GM12873 (cell line): Measurements from ENCODE around the gene ODAD4.

Experiments used
- TF ChIP-seq, protein P1 (sequence below): IDR thresholded peaks from 2 replicates; pipeline ENCODE4 v1.5.1; 2012; ENCODE audit warnings: low read depth, mild to moderate bottlenecking, moderate library complexity, low read length, control low read depth; ENCODE audit not compliant: insufficient read depth; ENCODE audit errors: missing control alignments

ODAD4 gene, protein sequence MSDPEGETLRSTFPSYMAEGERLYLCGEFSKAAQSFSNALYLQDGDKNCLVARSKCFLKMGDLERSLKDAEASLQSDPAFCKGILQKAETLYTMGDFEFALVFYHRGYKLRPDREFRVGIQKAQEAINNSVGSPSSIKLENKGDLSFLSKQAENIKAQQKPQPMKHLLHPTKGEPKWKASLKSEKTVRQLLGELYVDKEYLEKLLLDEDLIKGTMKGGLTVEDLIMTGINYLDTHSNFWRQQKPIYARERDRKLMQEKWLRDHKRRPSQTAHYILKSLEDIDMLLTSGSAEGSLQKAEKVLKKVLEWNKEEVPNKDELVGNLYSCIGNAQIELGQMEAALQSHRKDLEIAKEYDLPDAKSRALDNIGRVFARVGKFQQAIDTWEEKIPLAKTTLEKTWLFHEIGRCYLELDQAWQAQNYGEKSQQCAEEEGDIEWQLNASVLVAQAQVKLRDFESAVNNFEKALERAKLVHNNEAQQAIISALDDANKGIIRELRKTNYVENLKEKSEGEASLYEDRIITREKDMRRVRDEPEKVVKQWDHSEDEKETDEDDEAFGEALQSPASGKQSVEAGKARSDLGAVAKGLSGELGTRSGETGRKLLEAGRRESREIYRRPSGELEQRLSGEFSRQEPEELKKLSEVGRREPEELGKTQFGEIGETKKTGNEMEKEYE

DNA sequence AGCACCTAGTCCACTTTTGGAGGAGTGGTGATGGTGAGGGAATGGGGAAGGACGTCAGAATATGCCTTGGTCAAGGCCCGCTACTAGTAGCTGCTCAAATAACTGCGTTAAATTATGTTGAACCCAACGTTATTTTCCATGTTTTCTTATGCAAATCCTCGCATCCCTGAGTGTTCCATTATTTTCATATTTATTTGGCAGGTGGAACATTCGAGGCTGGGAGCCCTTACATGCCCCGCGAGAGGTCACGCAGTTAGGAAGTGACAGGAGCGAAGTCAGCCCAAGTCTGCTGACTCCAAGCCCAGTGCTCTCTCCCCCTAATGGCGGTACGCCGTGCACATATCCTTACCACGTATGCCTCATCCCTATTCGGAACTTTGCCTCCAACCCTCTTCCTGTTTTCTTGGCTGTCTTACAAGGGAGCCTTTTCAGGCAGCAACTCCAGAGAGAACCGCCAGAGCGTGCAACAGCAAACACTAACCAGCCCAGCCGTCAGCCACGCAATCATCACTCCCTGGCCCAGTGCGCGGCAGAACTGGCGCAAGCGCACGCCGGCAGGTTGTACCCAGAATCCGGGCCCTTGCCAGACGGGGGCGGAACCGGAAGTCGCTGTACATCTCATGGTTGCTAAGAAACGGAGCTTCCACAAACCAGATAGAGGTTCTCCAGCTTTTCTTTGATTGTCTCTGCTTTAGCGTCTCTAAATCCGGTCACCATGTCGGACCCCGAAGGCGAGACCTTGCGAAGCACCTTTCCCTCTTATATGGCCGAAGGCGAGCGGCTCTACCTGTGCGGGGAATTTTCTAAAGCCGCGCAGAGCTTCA lies at the start of gene ODAD4:
TSS of gene ODAD4 (plus strand) at position 609 of the 824 bp plus-strand sequence. CDS start at position 716, 107 bp downstream.
- TF ChIP-seq, protein P1, sequence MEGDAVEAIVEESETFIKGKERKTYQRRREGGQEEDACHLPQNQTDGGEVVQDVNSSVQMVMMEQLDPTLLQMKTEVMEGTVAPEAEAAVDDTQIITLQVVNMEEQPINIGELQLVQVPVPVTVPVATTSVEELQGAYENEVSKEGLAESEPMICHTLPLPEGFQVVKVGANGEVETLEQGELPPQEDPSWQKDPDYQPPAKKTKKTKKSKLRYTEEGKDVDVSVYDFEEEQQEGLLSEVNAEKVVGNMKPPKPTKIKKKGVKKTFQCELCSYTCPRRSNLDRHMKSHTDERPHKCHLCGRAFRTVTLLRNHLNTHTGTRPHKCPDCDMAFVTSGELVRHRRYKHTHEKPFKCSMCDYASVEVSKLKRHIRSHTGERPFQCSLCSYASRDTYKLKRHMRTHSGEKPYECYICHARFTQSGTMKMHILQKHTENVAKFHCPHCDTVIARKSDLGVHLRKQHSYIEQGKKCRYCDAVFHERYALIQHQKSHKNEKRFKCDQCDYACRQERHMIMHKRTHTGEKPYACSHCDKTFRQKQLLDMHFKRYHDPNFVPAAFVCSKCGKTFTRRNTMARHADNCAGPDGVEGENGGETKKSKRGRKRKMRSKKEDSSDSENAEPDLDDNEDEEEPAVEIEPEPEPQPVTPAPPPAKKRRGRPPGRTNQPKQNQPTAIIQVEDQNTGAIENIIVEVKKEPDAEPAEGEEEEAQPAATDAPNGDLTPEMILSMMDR = peak; percentile 37

DNA sequence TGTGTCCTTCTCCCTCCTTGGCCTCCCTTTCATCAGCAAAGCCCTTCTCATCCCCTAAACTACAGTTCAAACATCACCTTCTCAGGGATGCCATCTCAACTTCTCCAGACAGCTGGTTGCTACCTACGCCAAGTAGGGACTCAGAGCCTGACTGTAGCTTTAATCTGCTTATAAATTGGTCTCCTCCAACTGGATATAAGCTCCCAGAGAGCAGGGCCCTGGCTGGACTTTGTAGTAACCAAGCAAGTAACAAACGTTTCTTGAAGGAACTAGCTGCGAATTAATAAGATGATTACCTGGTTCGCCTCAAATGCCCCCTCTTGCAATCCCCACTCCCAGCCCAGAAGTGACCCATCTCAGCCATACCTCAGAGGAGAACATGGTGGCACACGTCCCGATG lies 47.7 kb upstream of the ODAD4 start:
- TF ChIP-seq, protein P1 = no peak

DNA sequence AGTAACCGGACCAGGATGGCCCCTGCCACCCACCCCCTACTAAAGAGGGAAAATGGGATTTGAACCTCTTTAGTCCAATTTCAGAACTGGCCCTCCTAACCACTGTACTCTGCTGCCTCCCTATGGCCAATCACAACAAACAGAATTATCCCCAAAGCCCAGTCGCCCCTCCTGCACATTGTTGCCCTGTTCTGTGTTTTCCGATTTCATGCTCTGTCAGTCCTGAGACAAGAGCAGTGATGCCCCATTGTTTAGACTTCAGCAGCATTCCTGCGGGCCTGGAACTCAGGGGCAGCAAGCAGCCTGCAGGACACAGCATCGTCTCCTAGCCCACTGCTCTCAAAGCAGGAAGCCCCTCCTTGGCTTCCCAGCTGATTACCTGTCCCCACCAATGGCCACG lies 44.7 kb upstream of the ODAD4 start:
- TF ChIP-seq, protein P1 = peak; percentile 33

DNA sequence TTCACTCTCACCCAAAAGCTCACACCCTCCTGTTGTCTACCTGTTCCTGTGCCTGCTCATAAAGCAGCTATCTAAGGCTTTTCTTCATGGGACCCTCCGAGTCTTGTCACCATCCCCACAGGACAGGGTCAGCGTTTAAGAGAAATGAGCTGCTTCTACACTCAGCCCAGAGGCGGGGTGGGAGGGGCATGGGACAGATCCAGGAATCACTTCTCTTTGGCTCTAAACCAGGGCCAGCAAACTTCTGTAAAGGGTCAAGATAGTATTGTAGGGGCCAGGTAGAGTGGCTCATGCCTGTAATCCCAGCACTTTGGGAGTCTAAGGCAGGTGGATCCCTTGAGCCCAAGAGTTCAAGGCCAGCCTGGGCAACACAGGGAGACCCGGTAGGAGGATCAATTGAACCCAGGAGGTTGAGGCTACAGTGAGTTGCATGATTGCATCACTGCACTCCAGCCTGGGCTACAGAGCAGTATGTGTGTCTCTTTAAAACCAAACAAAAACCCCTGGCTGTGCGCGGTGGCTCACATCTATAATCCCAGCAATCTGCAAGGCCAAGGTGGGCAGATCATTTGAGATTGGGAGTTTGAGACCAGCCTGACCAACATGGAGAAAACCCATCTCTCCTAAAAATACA lies 42.0 kb upstream of the ODAD4 start:
- TF ChIP-seq, protein P1 = no peak

DNA sequence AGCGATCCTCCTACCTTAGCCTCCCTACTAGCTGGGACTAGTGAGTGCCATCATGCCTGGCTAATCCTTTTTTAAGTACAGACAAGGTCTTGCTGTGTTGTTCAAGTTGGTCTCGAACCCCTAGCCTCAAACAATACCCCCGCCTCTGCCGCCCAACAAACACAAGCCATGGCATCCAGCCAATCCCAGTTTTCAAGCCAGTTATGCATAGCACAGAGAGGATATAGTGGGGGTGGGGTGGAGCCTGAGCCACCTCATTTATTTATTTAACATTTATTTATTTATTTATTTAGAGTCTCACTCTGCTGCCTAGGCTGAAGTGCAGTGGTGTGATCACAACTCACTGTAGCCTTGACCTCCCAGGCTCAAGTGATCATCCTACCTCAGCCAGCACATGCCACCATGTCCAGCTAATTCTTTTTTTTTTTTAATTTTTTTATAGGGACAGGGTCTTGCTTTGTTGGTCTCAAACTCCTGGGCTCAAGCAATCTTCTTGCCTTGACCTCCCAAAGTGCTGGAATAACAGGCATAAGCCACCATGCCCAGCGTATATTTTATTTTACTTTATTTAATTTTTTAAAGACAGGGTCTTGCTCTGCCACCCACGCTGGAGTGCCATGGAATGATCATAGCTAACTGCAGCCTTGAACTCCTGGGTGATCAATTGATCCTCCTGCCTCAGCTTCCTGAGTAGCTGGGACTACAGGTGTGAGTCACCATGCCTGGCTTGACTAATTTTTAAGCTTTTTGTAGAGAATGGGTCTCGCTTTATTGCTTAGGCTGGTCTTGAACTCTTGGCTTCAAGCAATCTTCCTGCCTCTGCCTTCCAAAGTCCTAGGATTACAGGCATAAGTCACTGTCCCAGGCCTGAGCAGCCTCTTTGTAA lies 39.0 kb upstream of the ODAD4 start:
- TF ChIP-seq, protein P1 = no peak

DNA sequence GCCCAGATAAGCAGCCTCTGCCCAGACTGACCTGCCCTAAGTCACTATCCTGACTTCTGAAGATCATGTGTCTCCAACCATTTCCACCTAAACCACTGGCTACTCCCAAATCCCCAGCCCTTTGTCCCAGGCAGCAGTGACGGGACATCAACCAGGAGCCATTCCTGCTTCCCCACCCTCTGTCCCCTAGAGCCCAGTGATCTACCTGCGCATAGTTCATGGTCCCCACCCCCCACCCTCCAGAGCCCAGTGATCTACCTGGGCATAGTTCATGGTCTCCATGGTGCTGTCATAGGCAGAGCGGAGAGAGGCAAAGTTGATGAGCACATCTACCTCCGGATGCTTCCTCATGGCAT lies 38.4 kb upstream of the ODAD4 start:
- TF ChIP-seq, protein P1 = no peak
